Measurements from ENCODE around the gene AP2B1. TPM values are rescaled to one million over a fixed set of nuclear protein-coding genes. Genes with fewer than 3 reads are reported as not detected.

The AP2B1 gene
- total RNA-seq, 4 donors from 2014 or later = 62.0 to 77.2 (median 70.1) TPM

- TF ChIP-seq CTCF (IDR thresholded peaks at IDR 0.05; ENCODE audit: low read depth) = no peak
Measured at GRCh38 chr17:35748979-35749378, 161.9 kb downstream of the AP2B1 start.

DNA sequence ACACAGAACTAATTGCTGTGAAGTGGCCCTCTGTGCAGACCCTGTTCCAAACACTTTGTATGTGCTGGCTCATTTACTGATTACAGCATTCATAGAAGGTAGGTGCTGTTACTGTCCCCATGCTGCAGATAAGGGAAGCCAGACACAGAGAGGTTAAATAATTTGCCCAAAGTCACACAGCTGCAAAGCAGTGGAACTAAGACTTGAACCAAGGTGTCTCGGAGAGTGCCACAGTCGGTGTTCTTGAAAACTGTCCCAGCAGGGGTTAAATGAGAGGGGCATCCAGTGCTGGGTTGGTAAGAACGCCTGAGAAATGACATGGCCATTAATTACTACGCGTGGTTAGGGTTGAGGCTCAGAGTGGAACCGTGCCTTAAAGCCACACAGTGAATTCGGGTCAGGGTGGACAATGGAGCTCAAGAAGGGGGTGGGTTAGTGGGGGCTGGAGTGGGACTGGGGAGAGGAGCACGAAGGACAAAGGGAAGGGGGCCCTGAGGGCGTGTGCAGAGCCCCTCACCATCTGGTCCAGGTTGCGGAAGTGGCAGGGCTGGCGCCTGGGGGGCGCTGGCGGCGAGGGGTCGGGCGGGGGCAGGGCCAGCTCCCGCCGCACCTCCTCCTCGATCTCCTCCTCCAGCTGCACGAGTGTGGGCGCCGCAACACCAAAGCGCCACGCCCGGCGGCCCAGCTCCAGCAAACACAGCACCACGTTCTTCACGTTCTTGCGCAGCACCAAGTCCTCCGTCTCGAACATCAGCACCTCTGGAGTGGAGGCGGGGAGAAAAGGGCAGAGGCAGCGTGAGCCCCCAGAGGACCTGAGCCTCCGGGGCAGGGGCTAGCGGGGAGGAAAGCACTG, 162.7 kb downstream of the AP2B1 start:
- TF ChIP-seq CTCF (IDR thresholded peaks at IDR 0.05; ENCODE audit: low read depth) = no peak

DNA sequence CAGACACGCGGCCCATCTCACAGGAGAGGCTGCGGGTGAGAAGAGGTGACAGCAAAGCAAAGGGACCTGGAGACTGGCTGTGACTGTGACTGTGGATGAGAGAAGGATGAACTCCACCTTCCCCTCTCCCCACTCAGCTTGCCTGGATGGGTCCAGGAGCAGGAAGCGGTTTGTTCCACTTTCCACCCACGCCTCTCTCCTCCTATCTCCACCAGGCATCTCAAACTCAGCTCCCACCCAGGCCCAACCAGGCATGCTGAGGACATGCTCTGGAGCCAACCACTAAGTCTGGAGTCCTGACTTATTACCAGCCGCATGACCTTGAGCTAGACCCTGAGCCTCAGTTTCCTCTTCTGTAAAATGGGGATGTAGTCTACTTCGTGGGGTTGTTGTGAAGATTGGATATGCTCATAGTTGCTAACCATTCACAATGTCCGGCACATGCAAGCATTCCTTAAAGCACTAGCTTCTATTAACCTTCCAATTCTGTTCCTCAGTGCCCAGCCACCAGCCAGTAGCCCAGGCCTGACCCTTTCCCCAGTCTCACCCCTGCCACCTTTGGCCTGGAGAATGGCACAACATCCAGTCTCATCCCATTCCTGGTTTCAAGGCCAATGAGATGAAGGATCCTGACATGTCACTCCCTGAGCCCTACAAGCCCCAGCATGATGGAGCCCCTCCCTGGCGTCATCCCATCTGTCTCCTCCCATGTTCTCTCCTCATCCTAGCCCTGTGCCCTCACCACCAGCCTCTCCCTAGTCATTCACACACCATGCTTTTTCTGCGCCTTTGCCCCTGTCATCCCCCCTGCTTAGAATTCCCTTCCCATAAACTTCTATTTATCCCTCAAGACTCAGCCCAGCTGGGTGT, 163.6 kb downstream of the AP2B1 start:
- TF ChIP-seq CTCF (IDR thresholded peaks at IDR 0.05; ENCODE audit: low read depth) = no peak

GRCh38 chr17:35752471-35752870, 165.3 kb downstream of the AP2B1 start:
- no peak for TF ChIP-seq CTCF (IDR thresholded peaks at IDR 0.05; ENCODE audit: low read depth)

DNA sequence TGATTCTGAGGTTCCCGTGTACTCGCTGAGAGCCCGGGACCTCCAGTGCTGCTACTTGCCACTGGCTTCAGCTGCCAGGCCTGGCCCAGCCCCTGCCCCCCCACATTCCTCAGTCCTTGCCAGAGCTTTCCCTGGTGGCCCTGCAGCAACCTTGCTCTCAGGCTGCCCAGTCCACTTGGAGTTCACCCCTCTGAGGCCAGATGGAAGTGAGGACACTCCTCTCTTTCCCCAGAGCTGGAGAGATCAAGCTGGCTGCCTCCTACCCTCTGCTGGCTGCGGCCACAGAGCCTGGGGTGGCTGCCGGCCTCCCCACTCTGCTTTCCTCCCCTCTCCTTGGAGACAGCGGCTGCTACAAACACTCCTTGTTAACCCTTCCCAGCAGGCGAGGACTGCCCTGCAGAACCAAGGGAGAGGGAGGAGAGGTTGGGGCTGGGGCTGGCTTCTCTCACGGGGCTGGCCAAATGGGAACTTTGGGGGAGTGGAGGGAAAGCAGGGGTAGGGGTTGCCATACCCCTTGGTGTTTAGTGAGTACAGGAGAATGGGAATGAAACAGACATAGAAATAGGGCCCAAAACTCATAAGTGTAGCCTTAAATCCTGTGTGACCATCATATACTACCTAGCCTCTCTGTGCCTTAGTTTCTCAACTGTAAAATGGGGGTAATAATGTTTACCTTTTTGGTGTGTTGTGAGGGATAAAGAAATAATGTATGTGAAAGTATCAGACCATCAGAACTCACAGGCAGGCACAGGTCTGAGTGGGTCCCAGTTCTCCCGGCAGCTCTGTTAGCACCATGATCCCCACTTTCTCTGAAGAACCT, 166.0 kb downstream of the AP2B1 start, which contains the start of gene GAS2L2:
Gene GAS2L2, minus strand, starts transcription at position 295 of the 820 bp plus-strand sequence. CDS start 389 bp downstream, outside the sequence.
- no peak for TF ChIP-seq CTCF (IDR thresholded peaks at IDR 0.05; ENCODE audit: low read depth)

DNA sequence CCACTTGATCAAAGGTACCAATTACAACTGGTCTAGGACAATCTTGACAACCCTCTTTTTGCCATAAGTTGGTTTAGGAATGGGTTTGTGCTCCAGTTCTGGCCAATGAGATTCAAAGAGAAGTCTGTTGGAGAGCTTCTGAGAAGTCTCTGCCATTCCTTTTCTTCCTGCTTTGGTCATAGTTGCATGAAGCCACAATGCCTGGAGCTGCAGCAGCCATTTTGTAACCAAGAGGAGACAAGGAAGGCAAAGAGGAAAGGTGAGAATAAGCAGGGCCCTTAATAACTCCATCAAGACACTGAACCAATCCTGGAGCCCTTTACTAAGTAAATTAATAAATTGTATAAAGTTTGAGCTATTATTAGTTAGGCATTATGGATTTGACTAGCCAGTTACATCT, 170.1 kb downstream of the AP2B1 start:
- no peak for TF ChIP-seq CTCF (IDR thresholded peaks at IDR 0.05; ENCODE audit: low read depth)
